GM23248 (cell line): ENCODE measurements around the gene CBFA2T2.

Experiments used
- EZH2 ChIP-seq: fragments of 200-600 bp; sonication (generic); IDR thresholded peaks from 2 replicates; pipeline ENCODE4 v1.6.1; 2018; ENCODE audit warnings: antibody characterized with exemption, mild to moderate bottlenecking; ENCODE audit not compliant: insufficient read depth, poor library complexity, severe bottlenecking
- EZH2phosphoT487 ChIP-seq: fragments of 200-600 bp; sonication (generic); IDR thresholded peaks from 2 replicates; pipeline ENCODE4 v1.6.1; 2018; ENCODE audit warnings: antibody characterized with exemption, moderate library complexity, mild to moderate bottlenecking, low read depth; ENCODE audit not compliant: insufficient read depth

GRCh38 chr20:33589059-33589458 lies 99.2 kb downstream of the CBFA2T2 start:
- TF ChIP-seq EZH2: no peak
- no peak for TF ChIP-seq EZH2phosphoT487
